Activated CD4-positive, alpha-beta memory T cell treated with anti-CD3 and anti-CD28 coated beads, Interleukin-2, amount 10 ng/mL, durations not matched to agents 7 days and 5 days (primary cell): ENCODE data around the gene MYORG. TPM values are rescaled to one million over a fixed set of nuclear protein-coding genes. Genes with fewer than 3 reads are reported as not detected.

ENCODE experiments used
- CTCF ChIA-PET: fragments of 350-600 bp; sonication (Branson Sonifier 250); formaldehyde crosslinking; loops from one replicate; lab custom pipeline; 2021; ENCODE audit warnings: antibody characterized with exemption, inconsistent platforms; lab: Charles Lee
- POLR2A ChIA-PET: fragments of 350-600 bp; sonication (Branson Sonifier 250); formaldehyde crosslinking; loops from one replicate; lab custom pipeline; 2021; ENCODE audit warnings: antibody characterized with exemption; lab: Charles Lee
- DNase-seq: peaks from one replicate; pipeline ENCODE4 v3.0.0-alpha.2; 2020
- H3K27ac Mint-ChIP-seq: one replicate; pipeline ENCODE4 v1.8.0; 2021; ENCODE audit warnings: mild to moderate bottlenecking, mixed read lengths
- H3K27me3 Mint-ChIP-seq: one replicate; pipeline ENCODE4 v1.8.0; 2021; ENCODE audit warnings: mixed read lengths
- H3K36me3 Mint-ChIP-seq: one replicate; pipeline ENCODE4 v1.8.0; 2021; ENCODE audit warnings: low read depth, mixed read lengths
- H3K4me1 Mint-ChIP-seq: one replicate; pipeline ENCODE4 v1.8.0; 2021; ENCODE audit warnings: mixed read lengths
- H3K4me3 Mint-ChIP-seq: one replicate; pipeline ENCODE4 v1.8.0; 2021; ENCODE audit warnings: mild to moderate bottlenecking, mixed read lengths
- H3K9me3 Mint-ChIP-seq: one replicate; pipeline ENCODE4 v1.8.0; 2021; ENCODE audit warnings: mixed read lengths
- total RNA-seq, 2 experiments: library from RNA; stranded (reverse); gene quantifications; one replicate each; pipeline ENCODE4 v1.2.3, GENCODE V29; 2021

Gene MYORG
- total RNA-seq, result 1 to 10 TPM; 2.7 to 4.7 TPM

DNA sequence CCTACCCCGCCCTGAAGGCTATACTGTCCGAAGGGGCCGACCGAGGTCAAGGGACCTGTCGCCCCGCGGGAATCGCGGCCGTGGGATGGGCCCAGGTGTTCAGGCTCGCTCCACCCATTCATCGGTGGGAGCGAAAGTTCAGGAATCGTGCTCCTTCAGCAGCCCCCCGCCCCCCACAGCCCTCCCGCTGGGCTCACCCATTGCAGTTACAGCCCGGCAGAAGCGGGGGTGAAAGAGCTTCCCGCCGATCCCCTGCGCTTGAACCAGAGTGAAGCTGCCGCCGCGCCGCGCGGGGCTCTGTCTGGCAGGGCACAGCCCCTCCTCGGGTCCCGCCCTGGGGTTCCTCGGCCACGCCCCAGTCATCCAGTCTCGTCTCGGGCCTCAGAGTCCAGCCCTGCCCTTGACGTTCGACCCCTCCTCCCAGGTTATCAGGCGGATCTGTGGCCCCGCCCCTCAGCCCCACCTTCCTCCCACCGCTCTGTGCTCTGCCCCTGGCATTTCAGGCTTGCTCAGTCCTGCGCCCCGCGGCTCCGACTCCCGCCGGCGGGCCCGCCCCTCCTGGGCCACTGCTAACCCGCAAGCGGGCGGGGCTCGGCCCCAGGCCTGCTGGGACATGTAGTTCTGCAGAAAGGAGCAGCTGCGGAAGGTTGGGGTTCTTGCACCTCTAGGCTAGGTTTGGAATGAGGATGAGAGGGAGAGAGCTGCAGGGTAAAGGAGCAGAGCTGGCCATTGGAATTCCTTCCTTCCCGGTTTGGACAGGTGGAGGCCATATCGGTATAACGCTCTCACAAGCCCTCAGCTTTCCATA lies at the start of gene MYORG:
MYORG (minus strand) TSS at position 303 of the 808 bp plus-strand sequence. CDS start 3,955 bp downstream, outside the sequence.
- peaks cover 45% of the 10 kb centered on the region for H3K4me1 Mint-ChIP-seq
- ChIA-PET POLR2A (interaction anchor here (1.0 to 2.6 kb wide), 10 partner anchors 39 to 561 kb away, joined by 3 to 13 read pairs (median 4); partner anchors contain the start of genes DCTN3 and SIGMAR1), CTCF (interaction anchor here (1.1 to 7.0 kb wide), 10 partner anchors 12 to 327 kb away, joined by 3 to 109 read pairs (median 4); partner anchors contain the start of genes DNAI1 and FAM219A)
- DNase-seq, result peak; percentile 99
- no peaks in the 10 kb centered on the region for H3K9me3 Mint-ChIP-seq
- peaks cover 4% of the 10 kb centered on the region for H3K36me3 Mint-ChIP-seq
- H3K4me3 Mint-ChIP-seq, result peak within 1 kb of the TSS; percentile 85
- H3K27me3 Mint-ChIP-seq, result peaks cover 11% of the 10 kb centered on the region
- peak within 1 kb of the TSS; percentile 72 for H3K27ac Mint-ChIP-seq

DNA sequence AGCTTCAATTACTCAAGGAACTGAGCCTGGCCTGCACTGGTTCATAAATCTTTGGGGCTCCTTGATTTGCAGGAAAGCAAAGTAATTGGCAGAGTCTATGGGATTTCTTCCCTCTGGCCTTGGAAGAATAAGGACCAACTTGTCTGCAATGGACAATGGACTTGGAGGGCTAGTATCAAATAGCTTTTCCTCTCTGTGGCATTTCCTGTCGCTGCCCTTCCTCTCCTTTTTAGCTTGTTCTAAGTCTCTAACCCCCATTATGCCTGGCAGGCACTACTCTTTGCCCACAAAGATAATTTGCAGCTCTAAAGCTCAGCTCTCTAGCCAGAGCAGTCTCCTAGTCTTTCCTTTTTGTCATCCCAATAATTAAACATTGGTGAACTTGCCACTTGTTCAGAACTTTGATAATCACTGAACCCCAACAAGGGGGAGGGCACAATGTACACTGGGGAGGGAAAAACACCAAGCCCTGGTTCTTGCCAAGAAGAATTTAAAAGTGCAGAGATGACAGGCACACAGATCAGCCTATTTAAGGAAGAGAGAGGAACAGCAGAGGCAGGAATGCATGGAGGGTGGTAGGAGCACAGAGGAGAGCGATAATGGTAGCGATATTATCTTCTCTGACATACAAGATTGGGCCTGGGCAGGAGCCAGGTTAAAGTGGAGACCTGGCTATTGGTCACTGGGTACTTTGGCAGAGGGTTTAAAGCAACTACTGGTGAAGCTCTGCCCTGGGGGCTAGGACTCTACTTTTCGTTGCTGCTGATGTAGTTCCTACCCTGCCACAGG lies 43.2 kb upstream of the MYORG start:
- no peaks in the 10 kb centered on the region for H3K27me3 Mint-ChIP-seq
- H3K36me3 Mint-ChIP-seq, result no peaks in the 10 kb centered on the region
- POLR2A ChIA-PET, result no interaction called here
- H3K4me3 Mint-ChIP-seq, result no peak overlapping the region
- no peaks in the 10 kb centered on the region for H3K4me1 Mint-ChIP-seq
- no peak for DNase-seq
- no peak overlapping the region for H3K27ac Mint-ChIP-seq
- CTCF ChIA-PET, result interaction anchor here (1.3 kb wide), 1 partner anchor 16 kb away, joined by 5 read pairs; no protein-coding TSS in a partner anchor
- H3K9me3 Mint-ChIP-seq, result no peaks in the 10 kb centered on the region

DNA sequence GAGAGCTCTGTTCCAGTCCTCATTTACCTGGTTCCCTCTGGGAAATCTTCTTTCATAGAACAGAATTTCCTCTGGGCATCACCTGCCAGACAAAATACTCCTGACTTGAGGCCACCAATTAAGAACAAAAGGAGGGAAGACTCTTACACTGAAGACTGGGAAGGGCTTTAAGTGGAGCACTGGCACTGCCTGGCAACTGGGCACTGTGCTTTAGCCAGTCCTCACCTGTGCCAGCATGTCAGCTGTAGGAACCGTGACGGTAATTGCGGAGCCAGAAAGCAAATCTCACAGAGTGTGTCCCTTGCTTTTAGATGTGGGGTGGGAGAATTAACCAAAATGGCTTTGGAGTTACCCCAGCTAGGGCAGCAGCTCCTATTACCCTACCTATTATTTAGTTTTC lies 41.0 kb upstream of the MYORG start:
- Mint-ChIP-seq H3K4me3 (no peak overlapping the region), H3K36me3 (no peaks in the 10 kb centered on the region), H3K4me1 (no peaks in the 10 kb centered on the region), H3K27ac (no peak overlapping the region), H3K9me3 (no peaks in the 10 kb centered on the region), H3K27me3 (no peaks in the 10 kb centered on the region)
- CTCF ChIA-PET, result interaction anchor here (0.6 to 3.9 kb wide), 3 partner anchors 13 to 254 kb away, joined by 3 to 23 read pairs (median 4); no protein-coding TSS in a partner anchor
- POLR2A ChIA-PET, result no interaction called here
- DNase-seq, result no peak

DNA sequence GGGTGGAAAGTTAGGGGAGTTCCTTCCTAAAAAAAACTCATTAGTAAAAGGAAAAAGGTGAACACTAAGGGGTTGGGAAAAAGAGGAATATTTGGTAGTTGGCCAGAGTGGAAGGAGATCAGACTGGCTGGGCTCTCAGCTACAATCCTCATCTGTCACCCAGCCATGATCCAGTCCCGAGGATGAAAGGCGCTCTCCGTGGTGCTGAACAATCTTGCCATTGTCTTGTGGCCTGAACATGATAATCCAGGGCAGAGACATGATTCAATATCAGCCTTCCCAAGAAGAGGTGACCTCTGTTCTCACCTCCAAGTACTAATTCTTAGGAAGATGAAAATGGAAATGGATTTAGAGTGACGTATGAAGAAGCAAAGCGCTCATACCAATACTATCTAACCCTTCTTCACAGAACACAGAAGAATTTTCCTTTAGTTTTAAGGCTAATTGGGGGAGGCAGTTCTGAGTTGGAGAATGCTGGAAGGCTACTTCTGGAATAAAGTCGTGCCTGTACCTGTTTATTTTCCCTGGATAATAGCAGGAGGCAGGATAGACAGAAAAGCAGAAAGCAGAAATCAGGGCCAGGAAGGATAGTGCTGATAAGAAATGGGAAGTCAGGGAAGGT lies 36.6 kb upstream of the MYORG start:
- CTCF ChIA-PET, result no interaction called here
- POLR2A ChIA-PET, result no interaction called here
- H3K36me3 Mint-ChIP-seq, result no peaks in the 10 kb centered on the region

DNA sequence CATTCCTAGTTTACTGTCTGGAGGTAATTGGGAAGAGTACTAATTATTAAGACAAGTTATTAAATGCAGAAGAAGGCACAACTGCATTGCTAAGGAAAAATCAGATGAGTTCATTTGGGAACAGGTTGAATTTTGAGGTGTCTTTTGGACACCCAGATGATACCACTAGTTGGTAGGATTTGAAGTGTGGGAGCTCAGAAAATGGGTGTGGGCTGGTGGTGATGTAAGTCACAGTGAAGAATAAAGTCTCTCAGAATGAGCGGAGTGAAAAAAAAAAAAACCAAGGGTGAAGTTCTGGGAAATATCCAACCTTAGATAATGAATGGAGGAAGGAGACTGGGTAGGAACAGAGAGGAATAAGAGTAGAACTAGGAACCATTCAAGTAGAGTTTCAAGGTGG lies 35.6 kb upstream of the MYORG start:
- no peak overlapping the region for H3K27ac Mint-ChIP-seq
- H3K9me3 Mint-ChIP-seq, result no peaks in the 10 kb centered on the region
- POLR2A ChIA-PET, result no interaction called here
- H3K36me3 Mint-ChIP-seq, result no peaks in the 10 kb centered on the region
- no peak overlapping the region for H3K4me3 Mint-ChIP-seq
- H3K4me1 Mint-ChIP-seq, result no peaks in the 10 kb centered on the region
- no peak for DNase-seq
- CTCF ChIA-PET, result no interaction called here
- no peaks in the 10 kb centered on the region for H3K27me3 Mint-ChIP-seq

More for the DNA sequence above, 36.6 kb upstream of the MYORG start:
- peak; percentile 46 for DNase-seq
- no peaks in the 10 kb centered on the region for H3K27me3 Mint-ChIP-seq
- H3K4me3 Mint-ChIP-seq, result no peak overlapping the region
- no peaks in the 10 kb centered on the region for H3K9me3 Mint-ChIP-seq
- H3K4me1 Mint-ChIP-seq, result no peaks in the 10 kb centered on the region
- no peak overlapping the region for H3K27ac Mint-ChIP-seq

DNA sequence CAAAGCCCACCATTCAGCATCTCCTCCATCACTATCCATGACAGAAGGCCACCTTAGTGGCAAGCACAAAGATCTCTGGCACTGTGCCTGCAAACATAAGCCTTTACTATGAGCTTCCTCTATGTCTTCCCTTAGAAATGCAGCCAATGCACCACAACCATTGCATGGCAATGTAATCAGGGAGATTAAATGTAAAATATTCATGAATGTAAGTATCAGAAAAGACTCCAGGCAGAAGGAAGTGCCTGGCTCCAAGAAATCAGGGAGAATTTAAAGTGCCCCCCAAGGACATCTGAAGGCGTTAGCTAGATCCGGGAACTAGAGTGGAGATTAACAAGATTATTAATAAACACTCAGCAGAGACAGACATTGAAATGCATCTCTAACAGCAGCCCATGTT lies 32.5 kb upstream of the MYORG start:
- no peaks in the 10 kb centered on the region for H3K36me3 Mint-ChIP-seq
- H3K4me3 Mint-ChIP-seq, result no peak overlapping the region
- ChIA-PET POLR2A (interaction anchor here (0.6 kb wide), 1 partner anchor 27 kb away, joined by 3 read pairs; no protein-coding TSS in a partner anchor), CTCF (interaction anchor here (0.7 kb wide), 1 partner anchor 30 kb away, joined by 3 read pairs; no protein-coding TSS in a partner anchor)
- no peaks in the 10 kb centered on the region for H3K4me1 Mint-ChIP-seq
- H3K27me3 Mint-ChIP-seq, result no peaks in the 10 kb centered on the region
- H3K9me3 Mint-ChIP-seq, result no peaks in the 10 kb centered on the region
- DNase-seq, result no peak
- H3K27ac Mint-ChIP-seq, result no peak overlapping the region

DNA sequence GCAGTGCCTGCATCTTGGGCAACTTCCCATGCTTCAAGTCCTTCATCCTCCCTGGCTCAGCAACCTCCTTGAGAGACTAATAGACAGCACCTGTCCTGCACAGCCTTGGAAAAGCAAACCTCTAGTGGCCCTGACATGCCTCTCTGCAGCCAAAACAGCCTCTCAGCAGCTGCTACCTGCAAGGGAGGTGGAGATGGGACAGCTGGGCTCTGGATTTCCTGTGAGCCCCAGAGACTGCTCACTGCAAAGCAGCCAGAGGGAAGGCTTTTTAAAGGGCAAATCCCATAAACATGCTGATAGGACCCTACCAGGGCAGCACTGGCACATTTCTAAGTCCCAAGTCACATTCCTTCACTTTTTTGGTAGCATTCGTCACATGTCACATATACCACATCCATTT lies 31.5 kb upstream of the MYORG start:
- ChIA-PET POLR2A (no interaction called here), CTCF (no interaction called here)
- no peaks in the 10 kb centered on the region for H3K27me3 Mint-ChIP-seq
- no peaks in the 10 kb centered on the region for H3K36me3 Mint-ChIP-seq
- no peak for DNase-seq
- no peak overlapping the region for H3K4me3 Mint-ChIP-seq
- H3K27ac Mint-ChIP-seq, result no peak overlapping the region
- H3K4me1 Mint-ChIP-seq, result no peaks in the 10 kb centered on the region
- no peaks in the 10 kb centered on the region for H3K9me3 Mint-ChIP-seq

DNA sequence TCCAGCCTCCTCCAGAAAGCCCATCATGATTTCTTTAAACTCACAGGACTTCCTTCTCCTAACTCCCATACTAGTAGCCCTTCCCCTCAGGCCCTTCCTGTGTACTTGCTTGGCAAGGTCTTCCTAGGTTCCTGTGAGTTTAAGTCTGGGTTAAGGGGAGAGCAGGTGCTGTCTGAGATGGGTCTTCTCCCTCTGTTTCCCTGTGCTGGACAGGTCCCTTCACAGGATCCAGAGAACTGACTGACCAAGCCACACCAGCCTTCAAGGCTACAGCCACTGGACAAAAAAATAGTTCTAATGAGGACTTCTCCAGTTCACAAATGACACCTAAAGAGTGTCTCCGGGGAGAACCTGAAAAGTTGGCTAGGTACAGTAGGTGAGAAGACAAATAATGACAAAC lies 29.5 kb upstream of the MYORG start:
- no peak for DNase-seq
- CTCF ChIA-PET, result no interaction called here
- no peaks in the 10 kb centered on the region for H3K36me3 Mint-ChIP-seq

DNA sequence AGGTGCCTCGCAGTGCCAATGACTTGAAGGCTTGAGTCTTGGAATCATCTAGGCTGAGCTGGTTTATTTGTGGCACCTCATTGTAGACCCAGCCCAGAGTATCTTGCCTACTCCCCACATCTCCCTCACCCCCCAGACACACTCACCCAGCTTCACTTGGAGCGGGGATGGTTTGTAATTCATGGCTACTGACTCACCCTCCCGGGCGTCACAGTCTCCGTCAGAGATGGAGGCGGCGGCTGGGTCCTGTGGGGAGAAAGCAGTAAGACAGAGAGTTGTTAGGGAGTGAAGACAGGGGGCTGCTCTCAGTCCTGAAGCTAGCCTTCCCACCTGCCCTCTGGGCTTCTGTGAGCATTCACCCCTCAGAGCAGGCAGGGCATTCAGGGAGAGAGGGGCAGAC lies 29.0 kb upstream of the MYORG start:
- ChIA-PET POLR2A (interaction anchor here (0.5 kb wide), 1 partner anchor 62 kb away, joined by 3 read pairs; no protein-coding TSS in a partner anchor), CTCF (interaction anchor here (2.6 kb wide), 2 partner anchors 11 to 96 kb away, joined by 23 to 31 read pairs; no protein-coding TSS in a partner anchor)
- no peak for DNase-seq
- no peaks in the 10 kb centered on the region for H3K36me3 Mint-ChIP-seq
- no peak overlapping the region for H3K27ac Mint-ChIP-seq
- no peaks in the 10 kb centered on the region for H3K9me3 Mint-ChIP-seq
- no peaks in the 10 kb centered on the region for H3K4me1 Mint-ChIP-seq
- no peaks in the 10 kb centered on the region for H3K27me3 Mint-ChIP-seq
- no peak overlapping the region for H3K4me3 Mint-ChIP-seq

More for the DNA sequence above, 29.5 kb upstream of the MYORG start:
- no peaks in the 10 kb centered on the region for H3K4me1 Mint-ChIP-seq
- H3K4me3 Mint-ChIP-seq, result no peak overlapping the region
- POLR2A ChIA-PET, result no interaction called here
- H3K9me3 Mint-ChIP-seq, result no peaks in the 10 kb centered on the region
- H3K27ac Mint-ChIP-seq, result no peak overlapping the region
- no peaks in the 10 kb centered on the region for H3K27me3 Mint-ChIP-seq

DNA sequence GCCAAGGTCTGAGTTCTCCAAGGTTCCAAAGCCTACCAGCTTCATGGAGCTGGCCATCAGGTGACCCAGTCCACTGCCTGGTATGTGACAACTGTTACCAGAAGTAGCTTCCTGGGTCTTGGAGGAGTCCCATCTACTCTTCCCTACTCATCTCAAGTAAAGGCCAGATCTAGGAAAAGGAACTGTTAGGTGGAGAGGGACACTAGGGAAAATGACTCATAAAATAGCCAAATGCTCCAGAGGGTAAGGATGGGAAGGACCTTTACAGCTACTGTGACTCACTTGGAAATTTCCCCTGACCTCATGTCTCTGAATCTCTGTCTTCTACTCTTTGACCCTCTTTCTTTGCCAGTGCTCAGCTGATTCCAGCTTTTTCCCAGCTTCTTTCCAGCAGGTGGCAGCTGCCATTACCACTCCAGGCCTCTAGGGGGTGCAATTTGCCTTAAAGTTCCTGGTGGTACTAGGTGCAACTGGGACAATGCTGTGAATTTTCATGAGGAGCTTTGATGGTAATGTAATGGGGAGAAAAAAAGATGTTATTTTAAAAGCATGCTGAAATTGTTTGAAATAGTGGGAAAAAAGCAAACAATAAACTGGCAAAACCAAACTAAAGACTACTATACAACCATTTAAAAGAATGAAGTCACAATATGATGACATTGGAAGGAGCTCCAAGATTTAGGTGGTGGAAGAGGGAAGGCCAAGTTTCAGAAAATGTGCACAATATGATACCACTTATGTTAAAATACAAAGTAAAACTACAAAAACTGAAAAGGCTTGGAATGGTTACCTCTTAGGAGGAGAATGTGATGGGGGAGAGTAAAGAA lies 27.1 kb upstream of the MYORG start:
- Mint-ChIP-seq H3K4me3 (no peak overlapping the region), H3K27me3 (no peaks in the 10 kb centered on the region), H3K36me3 (no peaks in the 10 kb centered on the region), H3K27ac (no peak overlapping the region), H3K4me1 (no peaks in the 10 kb centered on the region), H3K9me3 (no peaks in the 10 kb centered on the region)
- DNase-seq, result peak; percentile 56
- ChIA-PET POLR2A (no interaction called here), CTCF (interaction anchor here (0.6 to 2.6 kb wide), 38 partner anchors 9 to 377 kb away, joined by 3 to 31 read pairs (median 4); partner anchors contain the start of gene UBAP2)

DNA sequence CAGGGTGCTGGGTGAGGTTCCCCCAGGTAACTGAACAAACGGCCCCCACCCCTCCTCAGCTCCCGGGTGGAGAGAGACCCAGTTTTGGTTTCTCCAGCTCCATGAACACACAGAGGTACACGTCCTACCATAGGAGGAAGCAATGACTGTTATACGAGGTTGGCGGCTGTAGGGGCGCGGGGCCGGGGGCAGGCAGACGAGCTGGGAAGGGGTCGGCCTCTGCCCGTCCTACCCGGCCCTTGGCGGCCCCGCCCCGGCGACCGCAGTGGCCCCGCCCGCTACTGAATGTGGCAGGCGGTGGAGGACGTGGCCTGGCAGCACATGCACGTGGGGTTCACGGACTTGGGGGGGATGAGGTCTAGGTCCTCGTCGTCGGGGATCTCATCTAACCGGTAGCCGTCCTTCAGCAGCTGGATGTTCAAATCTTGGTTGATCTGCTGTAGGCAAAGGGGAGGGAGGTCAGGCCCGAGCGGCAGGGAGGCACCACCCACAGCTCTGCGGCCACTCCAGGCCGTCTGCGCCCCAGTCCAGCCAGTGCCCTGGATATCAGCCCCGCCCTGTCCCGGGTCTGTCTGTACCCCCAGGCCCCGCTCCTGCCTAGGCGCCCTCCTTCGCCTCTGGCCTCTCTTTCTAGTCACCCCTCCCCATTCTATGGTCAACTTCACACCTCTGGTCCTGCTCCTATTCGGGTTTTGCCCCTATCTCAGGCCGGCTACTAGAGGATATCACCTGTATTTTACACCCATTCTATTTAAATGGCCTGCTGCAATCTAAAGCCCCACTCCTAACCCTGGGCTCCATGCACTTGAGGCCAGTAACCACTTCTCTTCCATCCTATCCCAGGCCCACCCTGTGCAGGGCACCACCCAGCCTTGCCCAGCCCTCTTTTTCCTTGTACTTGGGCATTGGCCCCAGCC lies 24.2 kb upstream of the MYORG start:
- H3K9me3 Mint-ChIP-seq, result no peaks in the 10 kb centered on the region
- H3K4me1 Mint-ChIP-seq, result no peaks in the 10 kb centered on the region
- ChIA-PET POLR2A (no interaction called here), CTCF (no interaction called here)
- no peak for DNase-seq
- no peak overlapping the region for H3K27ac Mint-ChIP-seq
- no peaks in the 10 kb centered on the region for H3K36me3 Mint-ChIP-seq
- no peaks in the 10 kb centered on the region for H3K27me3 Mint-ChIP-seq
- H3K4me3 Mint-ChIP-seq, result no peak overlapping the region
